H1 (cell line): ENCODE results near the gene CCDC24. TPM values are rescaled to one million over a fixed set of nuclear protein-coding genes. Genes with fewer than 3 reads are reported as not detected.

Source experiments
- CTCF ChIA-PET: fragments of 300-600 bp; sonication (Branson Sonifier 250); formaldehyde crosslinking; loops from one replicate; lab custom pipeline; 2021; ENCODE audit not compliant: partially characterized antibody; lab: Charles Lee
- POLR2A ChIA-PET: fragments of 300-600 bp; sonication (Branson Sonifier 250); formaldehyde crosslinking; loops from one replicate; lab custom pipeline; 2021; ENCODE audit warnings: inconsistent platforms; ENCODE audit not compliant: partially characterized antibody; lab: Charles Lee
- DNase-seq, 2 experiments: peaks; one replicate each; pipeline versions ENCODE4 v3.0.0 to v3.0.0-alpha.2; 2010 to 2022; ENCODE audit warnings: low spot score in 2 of 2, low read depth in 1 of 2, mixed read lengths in 1 of 2
- FAIRE-seq: peaks from 2 replicates; lab custom pipeline; 2011; peaks lifted over from hg19 to GRCh38; lab: Jason Lieb, UNC
- H2AFZ ChIP-seq: 2 replicates; pipeline ENCODE4 v1.8.1; 2012; ENCODE audit warnings: low read length, inconsistent platforms
- H2AK5ac ChIP-seq: 2 replicates; pipeline ENCODE4 v1.6.1; 2013; ENCODE audit warnings: low read depth, low read length
- H2BK120ac ChIP-seq: replicated peaks from 2 replicates; pipeline ENCODE3; 2013; ENCODE audit warnings: low read depth, low read length, inconsistent platforms
- H2BK12ac ChIP-seq: 2 replicates; pipeline ENCODE4 v1.6.1; 2013; ENCODE audit warnings: low read depth, low read length
- H2BK15ac ChIP-seq: 2 replicates; pipeline ENCODE4 v1.6.1; 2013; ENCODE audit warnings: low read length
- H2BK20ac ChIP-seq: 2 replicates; pipeline ENCODE4 v1.6.1; 2013; ENCODE audit warnings: low read length
- H2BK5ac ChIP-seq: 2 replicates; pipeline ENCODE4 v1.6.1; 2013; ENCODE audit warnings: low read depth, low read length
- H3K14ac ChIP-seq: 2 replicates; pipeline ENCODE4 v1.6.1; 2013; ENCODE audit warnings: inconsistent platforms; ENCODE audit not compliant: insufficient read length
- H3K18ac ChIP-seq: 2 replicates; pipeline ENCODE4 v1.6.1; 2013; ENCODE audit warnings: low read length; ENCODE audit errors: extremely low read depth
- H3K23ac ChIP-seq: 2 replicates; pipeline ENCODE4 v1.6.1; 2013; ENCODE audit warnings: inconsistent platforms; ENCODE audit not compliant: insufficient read length
- H3K23me2 ChIP-seq: 2 replicates; pipeline ENCODE4 v1.6.1; 2013; ENCODE audit warnings: low read depth, low read length
- H3K27ac ChIP-seq: 2 replicates; pipeline ENCODE4 v1.6.1; 2011; ENCODE audit warnings: low read depth, low read length, inconsistent platforms
- H3K27me3 ChIP-seq, 4 experiments: replicated peaks in 1 of 4; 1 replicate in 1 of 4; 2 replicates in 3 of 4; pipeline versions ENCODE4 v1.6.1 to v1.8.1; 2011 to 2013; ENCODE audit warnings: low read length in 3 of 4, mild to moderate bottlenecking in 3 of 4, inconsistent platforms in 2 of 4, mixed read lengths in 2 of 4, moderate library complexity in 1 of 4; ENCODE audit not compliant: control insufficient read depth in 3 of 4, insufficient read depth in 3 of 4; ENCODE audit errors: extremely low read depth in 1 of 4
- H3K36me3 ChIP-seq, 4 experiments: 2 replicates each; pipeline versions ENCODE4 v1.6.1 to v1.8.1; 2011 to 2013; ENCODE audit warnings: mild to moderate bottlenecking in 4 of 4, low read length in 3 of 4, moderate library complexity in 2 of 4, control low read depth in 1 of 4, inconsistent platforms in 1 of 4; ENCODE audit not compliant: insufficient read depth in 4 of 4, control insufficient read depth in 2 of 4
- H3K4ac ChIP-seq: replicated peaks from 2 replicates; pipeline ENCODE3; 2013; ENCODE audit warnings: low read length, low read depth, mixed read lengths, inconsistent platforms; ENCODE audit not compliant: insufficient read length
- H3K4me1 ChIP-seq, 4 experiments: replicated peaks in 1 of 4; 1 replicate in 1 of 4; 2 replicates in 3 of 4; pipeline versions ENCODE4 v1.6.1 to v1.8.1; 2011 to 2013; ENCODE audit warnings: low read length in 3 of 4, inconsistent platforms in 2 of 4, mixed read lengths in 1 of 4; ENCODE audit not compliant: insufficient read depth in 4 of 4, control insufficient read depth in 3 of 4
- H3K4me2 ChIP-seq, 2 experiments: 2 replicates each; pipeline versions ENCODE4 v1.6.1 to v1.8.1; 2011 to 2013; ENCODE audit warnings: low read depth in 2 of 2, low read length in 2 of 2, control low read depth in 1 of 2, inconsistent platforms in 1 of 2, mild to moderate bottlenecking in 1 of 2; ENCODE audit not compliant: insufficient read depth in 1 of 2
- H3K4me3 ChIP-seq, 4 experiments: fragments of 200-600, 300-600 bp in 1 of 4; sonication (generic), shearing (Covaris generic), sonication (Bioruptor Twin) in 1 of 4; 2 replicates each; pipeline versions ENCODE4 v1.5.1 to v1.8.1; 2011 to 2016; ENCODE audit warnings: low read length in 4 of 4, low read depth in 3 of 4, control low read depth in 2 of 4, inconsistent platforms in 2 of 4, mild to moderate bottlenecking in 2 of 4, mixed read lengths in 1 of 4, moderate library complexity in 1 of 4; ENCODE audit not compliant: insufficient read depth in 2 of 4; ENCODE audit errors: extremely low read depth in 1 of 4
- H3K56ac ChIP-seq: replicated peaks from 2 replicates; pipeline ENCODE3; 2013; ENCODE audit warnings: low read depth, mild to moderate bottlenecking, mixed read lengths, low read length, inconsistent platforms; ENCODE audit not compliant: insufficient read length
- H3K79me1 ChIP-seq: 2 replicates; pipeline ENCODE4 v1.6.1; 2013; ENCODE audit warnings: low read depth, low read length, control low read depth
- H3K79me2 ChIP-seq, 2 experiments: 2 replicates each; pipeline versions ENCODE4 v1.6.1 to v1.8.1; 2012 to 2013; ENCODE audit warnings: low read length in 2 of 2, mild to moderate bottlenecking in 2 of 2, inconsistent platforms in 1 of 2; ENCODE audit not compliant: insufficient read depth in 2 of 2, control insufficient read depth in 1 of 2
- H3K9ac ChIP-seq, 4 experiments: replicated peaks in 1 of 4; 1 replicate in 1 of 4; 2 replicates in 3 of 4; pipeline versions ENCODE4 v1.6.1 to v1.8.1; 2011 to 2013; ENCODE audit warnings: low read depth in 3 of 4, low read length in 3 of 4, control low read depth in 2 of 4, mild to moderate bottlenecking in 2 of 4, moderate library complexity in 2 of 4, inconsistent platforms in 1 of 4; ENCODE audit errors: extremely low read depth in 1 of 4
- H3K9me3 ChIP-seq, 2 experiments: 2 replicates each; pipeline versions ENCODE4 v1.6.1 to v1.8.1; 2012 to 2013; ENCODE audit warnings: mild to moderate bottlenecking in 2 of 2, moderate library complexity in 2 of 2, control low read depth in 1 of 2, inconsistent platforms in 1 of 2, low read depth in 1 of 2, low read length in 1 of 2, mixed read lengths in 1 of 2; ENCODE audit not compliant: insufficient read depth in 2 of 2
- H4K20me1 ChIP-seq, 2 experiments: replicated peaks in 1 of 2; 2 replicates each; pipeline versions ENCODE3 to v1.8.1; 2011 to 2013; ENCODE audit warnings: inconsistent platforms in 2 of 2, low read length in 2 of 2, mild to moderate bottlenecking in 1 of 2; ENCODE audit not compliant: insufficient read depth in 2 of 2, control insufficient read depth in 1 of 2
- H4K5ac ChIP-seq: 2 replicates; pipeline ENCODE4 v1.6.1; 2013; ENCODE audit warnings: low read length, low read depth, mixed read lengths, inconsistent platforms; ENCODE audit not compliant: insufficient read length
- H4K8ac ChIP-seq: 2 replicates; pipeline ENCODE4 v1.8.0; 2013; ENCODE audit warnings: mild to moderate bottlenecking, moderate library complexity, low read length, inconsistent platforms; ENCODE audit not compliant: insufficient read depth; ENCODE audit errors: extremely low read depth
- H4K91ac ChIP-seq: replicated peaks from 2 replicates; pipeline ENCODE3; 2013; ENCODE audit warnings: low read length, mixed read lengths, inconsistent platforms; ENCODE audit not compliant: insufficient read length
- CHD1 ChIP-seq: IDR thresholded peaks from 2 replicates; pipeline ENCODE4 v1.6.1; 2012; ENCODE audit warnings: low read depth, low read length, improper control_type of control experiment
- EP300 ChIP-seq, 2 experiments: IDR thresholded peaks; 1 replicate in 1 of 2; 2 replicates in 1 of 2; pipeline ENCODE4 v1.6.1; 2011 to 2012; ENCODE audit warnings: low read depth in 2 of 2, low read length in 2 of 2, mild to moderate bottlenecking in 2 of 2, borderline replicate concordance in 1 of 2, inconsistent platforms in 1 of 2, moderate library complexity in 1 of 2
- KDM1A ChIP-seq: fragments of 200-600, 300-600 bp; sonication (generic); IDR thresholded peaks from 2 replicates; pipeline ENCODE4 v1.7.1; 2016; ENCODE audit warnings: mild to moderate bottlenecking, low read length, borderline replicate concordance
- RBBP5 ChIP-seq: IDR thresholded peaks from 2 replicates; pipeline ENCODE4 v1.7.1; 2012; ENCODE audit warnings: low read depth, mild to moderate bottlenecking, inconsistent platforms, low read length, moderate library complexity, borderline replicate concordance
- RFX5 ChIP-seq: IDR thresholded peaks from 2 replicates; pipeline ENCODE4 v1.6.1; 2011; ENCODE audit warnings: low read depth, low read length, improper control_type of control experiment, borderline replicate concordance
- WGBS, 2 experiments: shearing (Covaris generic) in 1 of 2; methylation state at CpG; one replicate each; pipeline versions ENCODE4 v1.1.6 to v1.1.7; 2013 to 2015; ENCODE audit warnings: low lambda C conversion rate in 2 of 2, mixed read lengths in 2 of 2, inconsistent platforms in 1 of 2, low coverage in 1 of 2, missing lambda C conversion rate in 1 of 2; ENCODE audit not compliant: insufficient replicate concordance in 2 of 2, insufficient coverage in 1 of 2, insufficient read length in 1 of 2; ENCODE audit errors: extremely low coverage in 1 of 2, missing lambda C conversion rate in 1 of 2; 5-methylcytosine and 5-hydroxymethylcytosine counted together
- polyA plus RNA-seq, 7 experiments: library from polyadenylated mRNA; depleted of rRNA in 3 of 7; stranded (reverse) in 5 of 7; unstranded in 2 of 7; fragments of >200 nt in 5 of 7; fragments of 200-250 nt in 2 of 7; gene quantifications; 1 replicate in 5 of 7; 2 replicates in 1 of 7; 4 replicates in 1 of 7; pipeline versions ENCODE4 v1.2.1 to v1.2.3, GENCODE V29; 2011 to 2013; ENCODE audit warnings: missing spikeins in 2 of 7, mixed read lengths in 2 of 7
- total RNA-seq: library from RNA; stranded (reverse); fragmentation: NEBNext Ultra II Directional; extraction: Animal tissue kit (Norgen Biotek cat#: 25700); gene quantifications from 2 replicates; pipeline ENCODE4 v1.2.1, GENCODE V29; 2021

CCDC24 gene
- total and polyA plus RNA-seq, 2 of the 8 experiments (the other 6 are each of a cell fraction or from before 2014, with no cell fraction given), result 11.2 to 11.4 TPM

- Histone ChIP-seq H2BK12ac (no peak overlapping the region), H3K79me2 (no peaks in the 10 kb centered on the region), H4K91ac (no peak overlapping the region), H2BK15ac (no peak overlapping the region), H3K4me1 (peaks cover 0 to 8% (median 2%) of the 10 kb centered on the region in 4 experiments; a peak in 3 of 7 replicates), H3K9me3 (no peaks in the 10 kb centered on the region), H2BK20ac (no peak overlapping the region), H2BK120ac (no peak overlapping the region), H3K56ac (no peak overlapping the region), H3K9ac (no peak overlapping the region), H3K23me2 (no peaks in the 10 kb centered on the region), H4K5ac (no peak overlapping the region), H3K23ac (no peak overlapping the region), H3K4me3 (no peak overlapping the region), H4K20me1 (peaks cover 0 to 6% of the 10 kb centered on the region in 2 experiments), H3K4ac (no peak overlapping the region), H2BK5ac (no peak overlapping the region), H3K36me3 (peaks cover 0 to 5% (median 1%) of the 10 kb centered on the region in 4 experiments; a peak in 2 of 8 replicates), H3K27ac (no peak overlapping the region), H3K79me1 (no peaks in the 10 kb centered on the region), H3K27me3 (no peaks in the 10 kb centered on the region), H3K18ac (no peak overlapping the region), H3K14ac (no peak overlapping the region), H4K8ac (no peak overlapping the region), H2AFZ (no peak overlapping the region), H3K4me2 (no peak overlapping the region), H2AK5ac (no peak overlapping the region)
- CTCF ChIA-PET, result interaction anchor here (1.3 to 15.8 kb wide), 5 partner anchors 8 to 82 kb away, joined by 3 to 239 read pairs (median 10); partner anchors contain the start of gene SLC6A9
- no peak for TF ChIP-seq CHD1
- TF ChIP-seq RFX5, result no peak
- TF ChIP-seq RBBP5, result no peak
- no peak for TF ChIP-seq KDM1A
- no peak for TF ChIP-seq EP300 (IDR thresholded peaks at IDR 0.05; ENCODE audit: borderline replicate concordance in 1 of 2, low read depth in 2 of 2, low read length in 2 of 2)
- POLR2A ChIA-PET, result interaction anchor here (0.6 to 27.1 kb wide), 4 partner anchors 2 to 148 kb away, joined by 3 to 544 read pairs (median 278); partner anchors contain the start of gene SLC6A9
- no peak for DNase-seq
- 94% methylated on average over 2 of the region's 2 CpGs; no CpG with 5 or more reads in 1 of the 2 experiments for WGBS, 2 experiments
- no peak for FAIRE-seq
Observed at GRCh38 chr1:44012404-44012803, 21.0 kb downstream of the CCDC24 start.
